ENCODE results near the gene ADM2.

Gene ADM2

DNA sequence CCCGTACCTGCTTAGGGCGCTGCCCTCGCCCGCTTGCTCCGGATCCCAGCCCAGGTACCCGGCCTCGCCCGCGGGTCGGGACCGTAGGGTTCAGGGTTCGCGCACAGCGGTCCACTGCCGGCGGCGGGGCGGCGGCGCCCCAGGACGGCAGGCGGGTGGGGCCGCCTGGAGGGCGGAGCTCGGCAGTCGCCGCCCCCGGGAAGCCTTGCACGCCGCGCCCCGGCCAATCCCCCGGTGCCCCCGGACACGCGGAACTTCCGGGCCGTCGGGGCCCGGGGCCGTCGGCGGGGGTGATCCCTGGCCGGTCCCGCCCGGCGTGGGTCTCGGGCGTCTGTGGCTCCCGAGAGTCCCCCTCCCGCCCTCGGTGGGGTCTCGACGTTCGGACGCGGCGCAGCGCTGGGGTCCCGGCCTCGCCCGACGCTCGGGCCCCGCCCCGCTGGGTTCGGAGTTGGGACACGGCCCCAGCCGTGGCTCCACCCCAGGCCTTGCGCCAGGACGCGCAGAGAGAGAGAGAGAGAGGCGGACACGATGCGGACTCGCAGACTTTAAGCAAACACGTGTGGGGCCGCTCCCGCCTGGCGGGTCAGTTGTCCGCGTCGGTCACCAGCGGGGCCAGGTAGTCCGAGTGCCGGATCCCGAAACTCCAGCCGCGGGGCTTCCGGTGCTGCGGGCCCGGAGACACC, 48.7 kb downstream of the ADM2 start, which contains the start of gene TYMP:
Gene TYMP, minus strand, starts transcription at position 116 of the 683 bp plus-strand sequence. CDS start 303 bp downstream, outside the sequence.
- TF ChIP-seq, protein P1, sequence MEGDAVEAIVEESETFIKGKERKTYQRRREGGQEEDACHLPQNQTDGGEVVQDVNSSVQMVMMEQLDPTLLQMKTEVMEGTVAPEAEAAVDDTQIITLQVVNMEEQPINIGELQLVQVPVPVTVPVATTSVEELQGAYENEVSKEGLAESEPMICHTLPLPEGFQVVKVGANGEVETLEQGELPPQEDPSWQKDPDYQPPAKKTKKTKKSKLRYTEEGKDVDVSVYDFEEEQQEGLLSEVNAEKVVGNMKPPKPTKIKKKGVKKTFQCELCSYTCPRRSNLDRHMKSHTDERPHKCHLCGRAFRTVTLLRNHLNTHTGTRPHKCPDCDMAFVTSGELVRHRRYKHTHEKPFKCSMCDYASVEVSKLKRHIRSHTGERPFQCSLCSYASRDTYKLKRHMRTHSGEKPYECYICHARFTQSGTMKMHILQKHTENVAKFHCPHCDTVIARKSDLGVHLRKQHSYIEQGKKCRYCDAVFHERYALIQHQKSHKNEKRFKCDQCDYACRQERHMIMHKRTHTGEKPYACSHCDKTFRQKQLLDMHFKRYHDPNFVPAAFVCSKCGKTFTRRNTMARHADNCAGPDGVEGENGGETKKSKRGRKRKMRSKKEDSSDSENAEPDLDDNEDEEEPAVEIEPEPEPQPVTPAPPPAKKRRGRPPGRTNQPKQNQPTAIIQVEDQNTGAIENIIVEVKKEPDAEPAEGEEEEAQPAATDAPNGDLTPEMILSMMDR (IDR thresholded peaks at IDR 0.05; ENCODE audit: low read depth, low read length), result no peak
- no peak for TF ChIP-seq EZH2phosphoT487 (IDR thresholded peaks at IDR 0.05; ENCODE audit: low read depth)
- H3K27me3 ChIP-seq (ENCODE audit: low read depth, low read length), result no peaks in the 10 kb centered on the region
- H3K4me1 ChIP-seq (ENCODE audit: low read length), result peaks cover 34% of the 10 kb centered on the region
- H2AFZ ChIP-seq (ENCODE audit: low read depth, low read length), result no peak within 1 kb of the TSS
- peak within 1 kb of the TSS; percentile 99 for H3K9ac ChIP-seq (ENCODE audit: low read length)
- H3K36me3 ChIP-seq (replicated peaks; ENCODE audit: low read depth, low read length), result no peaks in the 10 kb centered on the region
- H3K9me3 ChIP-seq (ENCODE audit: insufficient read depth, low read length), result no peaks in the 10 kb centered on the region
- peaks cover 7% of the 10 kb centered on the region for H3K79me2 ChIP-seq (ENCODE audit: low read length)
- no peaks in the 10 kb centered on the region for H4K20me1 ChIP-seq (ENCODE audit: insufficient read depth, low read length)
- H3K4me3 ChIP-seq (ENCODE audit: low read length), result peak within 1 kb of the TSS; percentile 98
- H3K27ac ChIP-seq (ENCODE audit: low read length), result peak within 1 kb of the TSS; percentile 80
- peak within 1 kb of the TSS; percentile 95 for H3K4me2 ChIP-seq (ENCODE audit: low read length)

DNA sequence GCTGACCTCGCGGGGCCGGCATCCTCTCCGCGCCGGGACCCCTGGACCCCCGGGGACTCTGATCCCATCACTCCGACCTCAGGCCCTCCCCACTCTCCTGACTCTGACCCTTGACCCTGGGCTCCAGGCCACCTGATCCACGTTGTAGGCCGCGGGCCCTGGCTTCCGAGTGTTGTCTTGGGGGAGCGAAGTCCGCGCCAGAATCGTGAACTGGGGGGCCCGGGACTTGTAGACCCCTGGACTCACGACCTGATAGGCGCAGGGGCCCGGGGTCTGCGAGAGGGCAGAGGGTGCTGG, 49.2 kb downstream of the ADM2 start:
- no peaks in the 10 kb centered on the region for H4K20me1 ChIP-seq (ENCODE audit: insufficient read depth, low read length)
- peak overlapping the region; percentile 95 for H3K4me2 ChIP-seq (ENCODE audit: low read length)
- H3K9me3 ChIP-seq (ENCODE audit: insufficient read depth, low read length), result no peaks in the 10 kb centered on the region
- H3K36me3 ChIP-seq (replicated peaks; ENCODE audit: low read depth, low read length), result no peaks in the 10 kb centered on the region
- no peak overlapping the region for H2AFZ ChIP-seq (ENCODE audit: low read depth, low read length)
- H3K27me3 ChIP-seq (ENCODE audit: low read depth, low read length), result no peaks in the 10 kb centered on the region
- H3K79me2 ChIP-seq (ENCODE audit: low read length), result 0 out of 2 replicates have a peak, but pooled peaks cover 4% of the 10 kb centered on the region
- peak overlapping the region; percentile 99 for H3K9ac ChIP-seq (ENCODE audit: low read length)
- peak overlapping the region; percentile 98 for H3K4me3 ChIP-seq (ENCODE audit: low read length)
- TF ChIP-seq, protein P1 (IDR thresholded peaks at IDR 0.05; ENCODE audit: low read depth, low read length), result no peak
- TF ChIP-seq EZH2phosphoT487 (IDR thresholded peaks at IDR 0.05; ENCODE audit: low read depth), result no peak
- H3K4me1 ChIP-seq (ENCODE audit: low read length), result peaks cover 39% of the 10 kb centered on the region
- peak overlapping the region; percentile 80 for H3K27ac ChIP-seq (ENCODE audit: low read length)

DNA sequence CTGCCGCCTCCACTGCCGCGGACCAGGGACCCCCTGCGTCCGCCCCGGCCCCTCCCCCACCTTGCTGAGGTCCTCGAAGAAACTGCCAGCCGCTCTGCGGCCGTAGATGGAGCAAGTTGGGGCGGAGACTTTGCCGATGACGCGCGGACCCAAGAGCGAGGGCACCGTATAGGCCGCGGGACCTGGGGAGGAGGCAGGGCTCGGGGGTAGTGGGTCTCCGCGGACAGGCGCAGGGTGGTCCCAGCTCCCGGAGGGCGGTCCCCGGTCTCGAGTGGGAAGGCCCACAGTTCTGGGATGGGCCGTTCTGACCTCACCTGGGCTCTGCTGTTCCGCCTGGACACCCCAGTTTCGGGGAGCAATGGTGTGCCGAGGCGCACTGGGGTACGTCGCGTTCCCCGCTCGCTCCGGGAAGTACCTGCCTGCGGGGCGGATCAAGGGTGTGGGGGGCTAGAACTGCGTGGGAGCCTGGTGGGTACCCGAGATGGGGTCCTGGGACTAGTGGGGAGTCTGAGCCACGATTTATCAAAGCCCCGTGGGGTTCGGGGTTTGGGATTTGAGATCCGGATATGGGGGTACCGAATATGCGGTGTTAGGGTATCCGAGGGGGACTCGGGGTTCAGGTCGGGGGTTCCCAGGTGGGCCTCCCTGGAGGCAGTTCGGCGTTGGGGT, 49.7 kb downstream of the ADM2 start:
- no peak overlapping the region for H2AFZ ChIP-seq (ENCODE audit: low read depth, low read length)
- H3K9ac ChIP-seq (ENCODE audit: low read length), result peak overlapping the region; percentile 99
- peak overlapping the region; percentile 80 for H3K27ac ChIP-seq (ENCODE audit: low read length)
- H3K4me2 ChIP-seq (ENCODE audit: low read length), result peak overlapping the region; percentile 95
- no peaks in the 10 kb centered on the region for H4K20me1 ChIP-seq (ENCODE audit: insufficient read depth, low read length)
- H3K79me2 ChIP-seq (ENCODE audit: low read length), result 0 out of 2 replicates have a peak, but pooled peaks cover 4% of the 10 kb centered on the region
- H3K9me3 ChIP-seq (ENCODE audit: insufficient read depth, low read length), result no peaks in the 10 kb centered on the region
- H3K4me1 ChIP-seq (ENCODE audit: low read length), result peaks cover 43% of the 10 kb centered on the region
- no peak for TF ChIP-seq EZH2phosphoT487 (IDR thresholded peaks at IDR 0.05; ENCODE audit: low read depth)
- TF ChIP-seq, protein P1 (IDR thresholded peaks at IDR 0.05; ENCODE audit: low read depth, low read length), result no peak
- H3K36me3 ChIP-seq (replicated peaks; ENCODE audit: low read depth, low read length), result no peaks in the 10 kb centered on the region
- H3K27me3 ChIP-seq (ENCODE audit: low read depth, low read length), result no peaks in the 10 kb centered on the region
- H3K4me3 ChIP-seq (ENCODE audit: low read length), result peak overlapping the region; percentile 98

DNA sequence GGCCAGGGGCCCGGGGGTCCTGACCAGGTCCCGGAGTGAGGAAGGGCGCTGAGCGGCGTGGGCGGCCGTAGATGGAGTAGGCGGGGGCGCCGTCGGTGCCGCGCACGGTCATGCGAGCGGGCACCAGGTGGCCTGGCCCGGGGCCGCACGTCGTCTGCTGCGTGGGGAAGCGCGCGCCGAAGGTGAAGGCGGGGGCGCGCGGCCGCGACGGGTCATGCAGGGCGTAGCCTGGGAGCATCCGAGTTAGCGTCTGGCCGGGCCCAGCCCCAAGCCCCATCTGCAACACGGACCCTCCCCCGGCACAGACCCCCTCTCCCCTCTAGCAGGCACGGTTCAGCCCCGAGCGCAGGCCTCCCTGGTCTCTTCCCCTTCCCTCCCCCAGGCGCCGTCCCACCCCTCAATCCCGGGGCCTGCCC, 50.2 kb downstream of the ADM2 start:
- Histone ChIP-seq H3K27me3 (ENCODE audit: low read depth, low read length) (no peaks in the 10 kb centered on the region), H3K36me3 (replicated peaks; ENCODE audit: low read depth, low read length) (no peaks in the 10 kb centered on the region), H3K79me2 (ENCODE audit: low read length) (0 out of 2 replicates have a peak, but pooled peaks cover 4% of the 10 kb centered on the region), H3K4me2 (ENCODE audit: low read length) (peak overlapping the region; percentile 95), H3K9me3 (ENCODE audit: insufficient read depth, low read length) (no peaks in the 10 kb centered on the region), H4K20me1 (ENCODE audit: insufficient read depth, low read length) (no peaks in the 10 kb centered on the region), H3K4me1 (ENCODE audit: low read length) (peaks cover 46% of the 10 kb centered on the region), H3K4me3 (ENCODE audit: low read length) (peak overlapping the region; percentile 98), H3K27ac (ENCODE audit: low read length) (peak overlapping the region; percentile 80), H3K9ac (ENCODE audit: low read length) (peak overlapping the region; percentile 99), H2AFZ (ENCODE audit: low read depth, low read length) (no peak overlapping the region)
- TF ChIP-seq, protein P1 (IDR thresholded peaks at IDR 0.05; ENCODE audit: low read depth, low read length), result no peak
- TF ChIP-seq EZH2phosphoT487 (IDR thresholded peaks at IDR 0.05; ENCODE audit: low read depth), result no peak

Measured in OCI-LY3 (cell line).